OCI-LY7 (cell line): ENCODE data around the gene LRIG2. TPM values are rescaled to one million over a fixed set of nuclear protein-coding genes. Genes with fewer than 3 reads are reported as not detected.

Source experiments
- BruUV-seq: library from RNA; stranded (reverse); fragments of 400-500 nt; replicated peaks from 2 replicates; lab custom pipeline; 2021; lab: Mats Ljungman, UMichigan
- CTCF ChIA-PET: fragments of 300-600 bp; sonication (Branson Sonifier 250); formaldehyde crosslinking; loops from one replicate; lab custom pipeline; 2022; ENCODE audit warnings: antibody characterized with exemption; ENCODE audit not compliant: unreplicated experiment; lab: Charles Lee
- POLR2A ChIA-PET: fragments of 300-600 bp; sonication (Branson Sonifier 250); formaldehyde crosslinking; loops from one replicate; lab custom pipeline; 2022; ENCODE audit warnings: antibody characterized with exemption; lab: Charles Lee
- DNase-seq: peaks from one replicate; pipeline ENCODE4 v3.0.0-alpha.2; 2015; ENCODE audit warnings: low spot score
- H2AFZ ChIP-seq: fragments of 200-600 bp; sonication (generic), shearing (Covaris generic); 2 replicates; pipeline ENCODE4 v1.6.1; 2014; ENCODE audit warnings: mild to moderate bottlenecking, antibody characterized with exemption, low read length, moderate library complexity
- H3K27ac ChIP-seq: fragments of 200-600 bp; sonication (generic); 2 replicates; pipeline ENCODE4 v1.5.1; 2014; ENCODE audit warnings: mixed run types, low read depth, mild to moderate bottlenecking, moderate library complexity, low read length, inconsistent platforms; ENCODE audit not compliant: poor library complexity, severe bottlenecking
- H3K36me3 ChIP-seq: fragments of 200-600 bp; sonication (generic); 2 replicates; pipeline ENCODE4 v1.6.1; 2014; ENCODE audit warnings: mild to moderate bottlenecking, antibody characterized with exemption, low read length, moderate library complexity, mixed read lengths; ENCODE audit not compliant: insufficient read depth
- H3K4me1 ChIP-seq: fragments of 200-600 bp; sonication (generic); 2 replicates; pipeline ENCODE4 v1.5.1; 2014; ENCODE audit warnings: mild to moderate bottlenecking, low read length; ENCODE audit not compliant: insufficient read depth, poor library complexity, severe bottlenecking
- H3K4me2 ChIP-seq: fragments of 200-600 bp; sonication (generic); 2 replicates; pipeline ENCODE4 v1.6.1; 2014; ENCODE audit warnings: mild to moderate bottlenecking, low read length
- H3K4me3 ChIP-seq: fragments of 200-600 bp; sonication (generic); 2 replicates; pipeline ENCODE4 v1.5.1; 2014; ENCODE audit warnings: mild to moderate bottlenecking, low read depth, low read length; ENCODE audit not compliant: poor library complexity, severe bottlenecking
- H3K79me2 ChIP-seq: fragments of 200-600 bp; sonication (generic); 2 replicates; pipeline ENCODE4 v1.6.1; 2016; ENCODE audit warnings: low read depth, mild to moderate bottlenecking, low read length, moderate library complexity, mixed read lengths; ENCODE audit not compliant: insufficient read depth
- H3K9me2 ChIP-seq: fragments of 200-600 bp; sonication (generic); 2 replicates; pipeline ENCODE4 v1.6.1; 2016; ENCODE audit warnings: mild to moderate bottlenecking, low read length, mixed read lengths; ENCODE audit not compliant: insufficient read depth
- H3K9me3 ChIP-seq: fragments of 200-600 bp; sonication (generic); 2 replicates; pipeline ENCODE4 v1.6.1; 2014; ENCODE audit warnings: mild to moderate bottlenecking, mixed run types, low read length, mixed read lengths
- H4K20me1 ChIP-seq: fragments of 200-600 bp; sonication (generic); 2 replicates; pipeline ENCODE4 v1.6.1; 2014; ENCODE audit warnings: mild to moderate bottlenecking, antibody characterized with exemption, low read length, moderate library complexity, mixed read lengths; ENCODE audit not compliant: insufficient read depth
- EZH2phosphoT487 ChIP-seq: fragments of 200-600 bp; sonication (generic); IDR thresholded peaks from 2 replicates; pipeline ENCODE4 v1.6.1; 2018; ENCODE audit warnings: low read depth, borderline replicate concordance, mild to moderate bottlenecking, mixed run types, antibody characterized with exemption, low read length, moderate library complexity, mixed read lengths
- intact Hi-C: fragments of 100-400 bp; cut with micrococcal nuclease; formaldehyde crosslinking; loops from one replicate; pipeline ENCODE4 v1.10.0; 2022; ENCODE audit not compliant: unreplicated experiment
- total RNA-seq, 2 experiments: library from RNA; depleted of rRNA in 1 of 2; stranded (reverse); fragments of >200 nt in 1 of 2; shearing (Covaris generic) in 1 of 2; gene quantifications; 2 replicates each; pipeline ENCODE4 v1.2.3, GENCODE V29; 2014 to 2022
- TF ChIP-seq, protein P1 (sequence below): fragments of 200-600 bp; sonication (generic); conservative IDR thresholded peaks from 2 replicates; pipeline ENCODE4 v1.5.1; 2014; ENCODE audit warnings: mild to moderate bottlenecking, antibody characterized with exemption, low read length, moderate library complexity, mixed read lengths

Gene LRIG2
- total RNA-seq, 2 experiments from 2014 or later = 11.6 to 16.7 TPM

DNA sequence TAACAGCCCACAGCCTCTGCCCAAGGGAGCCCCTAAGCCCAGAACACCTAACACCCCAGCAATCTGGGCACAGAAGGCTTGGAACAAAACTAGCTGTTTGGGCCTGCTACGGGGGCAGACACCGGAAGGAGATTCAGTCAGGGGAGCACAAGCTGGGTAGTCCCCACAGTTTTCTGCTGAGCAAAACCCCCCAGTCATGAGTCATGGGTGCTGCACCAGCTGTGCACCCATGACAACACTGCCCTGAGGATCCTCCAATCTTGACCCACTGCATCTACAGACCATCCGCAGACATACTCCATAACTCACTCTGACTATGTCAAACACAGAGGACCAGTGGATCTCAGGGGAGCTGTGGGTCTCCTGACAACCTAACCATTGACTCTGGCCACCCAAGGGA lies 105.1 kb downstream of the LRIG2 start:
- TF ChIP-seq, protein P1, sequence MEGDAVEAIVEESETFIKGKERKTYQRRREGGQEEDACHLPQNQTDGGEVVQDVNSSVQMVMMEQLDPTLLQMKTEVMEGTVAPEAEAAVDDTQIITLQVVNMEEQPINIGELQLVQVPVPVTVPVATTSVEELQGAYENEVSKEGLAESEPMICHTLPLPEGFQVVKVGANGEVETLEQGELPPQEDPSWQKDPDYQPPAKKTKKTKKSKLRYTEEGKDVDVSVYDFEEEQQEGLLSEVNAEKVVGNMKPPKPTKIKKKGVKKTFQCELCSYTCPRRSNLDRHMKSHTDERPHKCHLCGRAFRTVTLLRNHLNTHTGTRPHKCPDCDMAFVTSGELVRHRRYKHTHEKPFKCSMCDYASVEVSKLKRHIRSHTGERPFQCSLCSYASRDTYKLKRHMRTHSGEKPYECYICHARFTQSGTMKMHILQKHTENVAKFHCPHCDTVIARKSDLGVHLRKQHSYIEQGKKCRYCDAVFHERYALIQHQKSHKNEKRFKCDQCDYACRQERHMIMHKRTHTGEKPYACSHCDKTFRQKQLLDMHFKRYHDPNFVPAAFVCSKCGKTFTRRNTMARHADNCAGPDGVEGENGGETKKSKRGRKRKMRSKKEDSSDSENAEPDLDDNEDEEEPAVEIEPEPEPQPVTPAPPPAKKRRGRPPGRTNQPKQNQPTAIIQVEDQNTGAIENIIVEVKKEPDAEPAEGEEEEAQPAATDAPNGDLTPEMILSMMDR = no peak
- no peak for TF ChIP-seq EZH2phosphoT487
- no peaks in the 10 kb centered on the region for H3K9me2 ChIP-seq
- no peak overlapping the region for H3K4me3 ChIP-seq
- POLR2A ChIA-PET = interaction anchor here (1.1 to 1.6 kb wide), 2 partner anchors 15 to 142 kb away, joined by 3 read pairs; no protein-coding TSS in a partner anchor
- no peaks in the 10 kb centered on the region for H4K20me1 ChIP-seq
- CTCF ChIA-PET = no interaction called here
- H3K4me1 ChIP-seq = no peaks in the 10 kb centered on the region
- H3K4me2 ChIP-seq = no peak overlapping the region
- H3K27ac ChIP-seq = no peak overlapping the region
- no peaks in the 10 kb centered on the region for H3K9me3 ChIP-seq
- no peaks in the 10 kb centered on the region for H3K79me2 ChIP-seq
- intact Hi-C loops = no loop called here
- no peak overlapping the region for H2AFZ ChIP-seq
- no peaks in the 10 kb centered on the region for H3K36me3 ChIP-seq
- no peak for DNase-seq
- BruUV-seq = no TSS peak

GRCh38 chr1:113178522-113178921 lies 105.5 kb downstream of the LRIG2 start:
- no peak overlapping the region for H3K4me2 ChIP-seq
- no peaks in the 10 kb centered on the region for H3K79me2 ChIP-seq
- DNase-seq = no peak
- TF ChIP-seq EZH2phosphoT487 = no peak
- TF ChIP-seq, protein P1 = no peak
- BruUV-seq = no TSS peak
- intact Hi-C loops = no loop called here
- no peaks in the 10 kb centered on the region for H4K20me1 ChIP-seq
- POLR2A ChIA-PET = interaction anchor here (1.6 kb wide), 1 partner anchor 15 kb away, joined by 3 read pairs; no protein-coding TSS in a partner anchor
- no peak overlapping the region for H3K4me3 ChIP-seq
- no peak overlapping the region for H2AFZ ChIP-seq
- H3K27ac ChIP-seq = no peak overlapping the region
- CTCF ChIA-PET = no interaction called here
- no peaks in the 10 kb centered on the region for H3K9me2 ChIP-seq
- H3K4me1 ChIP-seq = no peaks in the 10 kb centered on the region
- no peaks in the 10 kb centered on the region for H3K9me3 ChIP-seq
- no peaks in the 10 kb centered on the region for H3K36me3 ChIP-seq

Other genes starting within 250 kb of the LRIG2 start
- 50.9 and 56.1 TPM in 2 replicates for gene SLC16A1, start 117.0 kb upstream of the LRIG2 start, total RNA-seq (2014; rRNA removed; shearing (Covaris generic))
- gene SLC16A1, start 117.0 kb upstream of the LRIG2 start, total RNA-seq (2022) = 60.3 and 67.8 TPM in 2 replicates